DMS153 (cell line): ENCODE results near the gene TANC2.

ENCODE experiments used
- DNase-seq: peaks from one replicate; lab custom pipeline; 2025; lab: John Stamatoyannopoulos, UW

The TANC2 gene

DNA sequence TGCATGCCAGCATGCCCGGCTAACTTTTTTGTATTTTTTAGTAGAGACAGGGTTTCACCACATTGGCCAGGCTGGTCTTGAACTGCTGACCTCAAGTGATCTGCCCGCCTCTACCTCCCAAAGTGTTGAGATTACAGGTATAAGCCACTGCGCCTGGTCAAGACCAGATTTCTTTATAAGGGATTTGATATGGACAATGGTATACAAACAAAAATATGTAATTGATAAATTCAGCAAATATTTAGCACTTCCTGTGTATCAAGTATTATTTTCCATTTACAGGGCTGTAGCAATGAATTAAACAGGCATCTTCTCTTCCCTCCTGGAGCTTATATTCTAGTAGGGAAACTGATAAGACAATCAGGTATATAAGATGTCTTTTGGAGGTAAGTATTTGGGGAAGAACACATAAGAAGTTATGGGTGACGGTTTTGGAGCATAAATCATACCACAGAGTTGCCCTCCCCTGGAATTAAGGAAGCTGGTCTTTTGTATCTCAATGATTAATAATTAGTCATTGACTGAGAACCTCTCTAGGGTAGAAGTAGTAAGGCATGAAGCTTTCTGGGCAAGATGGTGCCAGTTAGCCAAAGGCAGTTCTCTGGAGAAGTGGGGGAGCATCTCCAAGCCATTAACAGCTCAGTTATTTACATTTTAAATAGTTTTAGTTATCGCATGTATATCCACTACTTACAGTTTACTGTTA, 35.8 kb downstream of the TANC2 start:
- DNase-seq: no peak

DNA sequence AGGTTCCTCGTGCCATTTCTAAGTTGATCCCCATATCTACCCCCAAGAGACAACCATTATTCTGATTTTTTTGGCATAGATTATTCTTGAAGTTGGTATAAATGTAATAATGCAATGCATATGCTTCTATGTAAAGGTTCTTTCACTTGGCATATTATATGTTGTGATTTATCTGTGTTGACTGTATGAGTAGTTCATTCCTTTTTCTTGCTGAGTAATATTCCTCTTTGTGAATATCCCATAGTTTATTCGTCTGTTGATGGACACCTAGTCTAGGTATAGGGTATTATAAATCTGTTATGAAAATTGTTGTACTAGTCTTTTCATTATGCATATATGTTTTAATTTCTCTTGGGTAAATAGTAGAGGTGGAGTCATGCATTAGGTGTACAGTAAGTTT, 36.6 kb downstream of the TANC2 start:
- DNase-seq: no peak

DNA sequence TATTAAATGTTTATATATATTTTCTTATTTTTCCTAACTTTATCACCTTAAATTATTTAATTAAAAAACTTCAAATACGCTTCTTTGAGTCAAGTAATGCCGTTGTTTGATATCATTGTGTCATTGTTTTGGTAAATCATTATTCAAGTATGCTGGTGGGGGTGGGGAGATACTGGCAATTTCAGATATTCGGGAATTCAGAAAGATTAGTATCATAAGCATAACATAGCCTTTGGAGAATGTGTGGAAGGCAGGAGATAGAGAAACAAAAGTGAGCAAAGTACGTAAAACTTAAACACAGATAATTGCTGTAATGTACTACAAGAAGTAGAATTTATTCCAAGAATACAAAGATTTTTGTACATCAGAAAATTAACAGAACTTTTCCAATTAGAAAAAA, 49.8 kb downstream of the TANC2 start:
- no peak for DNase-seq
